ENCODE measurements around the gene YEATS2.

YEATS2 gene

DNA sequence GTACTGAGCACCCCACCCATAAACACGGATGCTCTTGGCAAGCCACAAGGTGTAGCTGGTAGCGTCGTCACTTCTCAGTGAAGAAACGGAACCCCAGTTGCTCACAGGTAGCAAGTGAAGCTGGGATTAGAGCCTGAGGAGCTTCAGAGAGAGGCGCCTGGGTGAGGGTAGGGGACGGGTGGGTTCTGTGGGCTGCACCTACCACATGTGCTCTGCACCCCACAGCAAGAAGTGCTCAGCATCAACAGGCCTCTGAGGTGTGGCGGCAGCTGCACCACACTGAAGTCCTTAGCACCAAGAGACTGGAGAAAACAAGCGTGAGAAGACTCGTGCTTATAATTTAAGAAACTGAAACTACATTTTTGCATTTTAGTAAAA is 118.0 kb downstream of the YEATS2 start:
- H3K4me3 ChIP-seq (ENCODE audit: severe bottlenecking): no peak overlapping the region
- no peaks in the 10 kb centered on the region for H3K27me3 ChIP-seq (ENCODE audit: insufficient read depth, poor library complexity, severe bottlenecking)
- H3K36me3 ChIP-seq (ENCODE audit: low read depth): peaks cover 29% of the 10 kb centered on the region
- TF ChIP-seq, protein P1, sequence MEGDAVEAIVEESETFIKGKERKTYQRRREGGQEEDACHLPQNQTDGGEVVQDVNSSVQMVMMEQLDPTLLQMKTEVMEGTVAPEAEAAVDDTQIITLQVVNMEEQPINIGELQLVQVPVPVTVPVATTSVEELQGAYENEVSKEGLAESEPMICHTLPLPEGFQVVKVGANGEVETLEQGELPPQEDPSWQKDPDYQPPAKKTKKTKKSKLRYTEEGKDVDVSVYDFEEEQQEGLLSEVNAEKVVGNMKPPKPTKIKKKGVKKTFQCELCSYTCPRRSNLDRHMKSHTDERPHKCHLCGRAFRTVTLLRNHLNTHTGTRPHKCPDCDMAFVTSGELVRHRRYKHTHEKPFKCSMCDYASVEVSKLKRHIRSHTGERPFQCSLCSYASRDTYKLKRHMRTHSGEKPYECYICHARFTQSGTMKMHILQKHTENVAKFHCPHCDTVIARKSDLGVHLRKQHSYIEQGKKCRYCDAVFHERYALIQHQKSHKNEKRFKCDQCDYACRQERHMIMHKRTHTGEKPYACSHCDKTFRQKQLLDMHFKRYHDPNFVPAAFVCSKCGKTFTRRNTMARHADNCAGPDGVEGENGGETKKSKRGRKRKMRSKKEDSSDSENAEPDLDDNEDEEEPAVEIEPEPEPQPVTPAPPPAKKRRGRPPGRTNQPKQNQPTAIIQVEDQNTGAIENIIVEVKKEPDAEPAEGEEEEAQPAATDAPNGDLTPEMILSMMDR (IDR thresholded peaks at IDR 0.05; ENCODE audit: poor library complexity, severe bottlenecking): no peak
- ATAC-seq (ENCODE audit: low read depth) (no peak), DNase-seq (ENCODE audit: low spot score) (no peak)
- no peaks in the 10 kb centered on the region for H3K9me3 ChIP-seq (ENCODE audit: severe bottlenecking)
- H3K27ac ChIP-seq (ENCODE audit: poor library complexity, severe bottlenecking): no peak overlapping the region
- peaks cover 15% of the 10 kb centered on the region for H3K4me1 ChIP-seq (ENCODE audit: insufficient read depth, poor library complexity, severe bottlenecking)

DNA sequence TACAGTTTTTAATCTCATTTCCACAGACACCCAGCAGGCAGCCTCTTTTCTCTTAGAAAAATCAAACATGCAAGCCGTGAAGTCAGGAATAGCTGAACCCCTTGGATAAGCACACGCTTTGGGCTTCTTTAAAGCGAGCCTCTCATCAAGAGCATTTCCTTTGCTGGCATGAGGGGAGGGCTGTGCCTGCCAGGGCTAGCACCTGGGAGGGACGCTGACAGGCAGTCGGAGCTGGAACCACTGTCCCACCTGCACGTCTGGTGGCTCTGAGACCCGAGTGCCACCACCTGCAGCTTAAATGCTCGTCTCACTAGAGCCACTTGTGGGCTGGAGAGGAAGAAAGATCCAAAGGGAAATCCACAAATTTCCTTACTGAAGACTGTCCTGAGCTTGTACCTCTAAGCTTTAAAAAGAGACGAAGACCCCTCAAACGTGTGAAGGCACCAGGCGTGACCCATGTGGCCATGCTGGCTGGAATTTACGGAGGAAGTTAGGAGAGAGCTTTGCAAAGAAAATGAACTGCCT is 118.4 kb downstream of the YEATS2 start:
- DNase-seq (ENCODE audit: low spot score) (no peak), ATAC-seq (ENCODE audit: low read depth) (no peak)
- no peak overlapping the region for H3K4me3 ChIP-seq (ENCODE audit: severe bottlenecking)
- peaks cover 24% of the 10 kb centered on the region for H3K36me3 ChIP-seq (ENCODE audit: low read depth)
- H3K27me3 ChIP-seq (ENCODE audit: insufficient read depth, poor library complexity, severe bottlenecking): no peaks in the 10 kb centered on the region
- H3K9me3 ChIP-seq (ENCODE audit: severe bottlenecking): no peaks in the 10 kb centered on the region
- TF ChIP-seq, protein P1 (IDR thresholded peaks at IDR 0.05; ENCODE audit: poor library complexity, severe bottlenecking): no peak
- H3K27ac ChIP-seq (ENCODE audit: poor library complexity, severe bottlenecking): no peak overlapping the region
- H3K4me1 ChIP-seq (ENCODE audit: insufficient read depth, poor library complexity, severe bottlenecking): peaks cover 15% of the 10 kb centered on the region

GRCh38 chr3:183816681-183817510 is 119.3 kb downstream of the YEATS2 start:
- peaks cover 15% of the 10 kb centered on the region for H3K36me3 ChIP-seq (ENCODE audit: low read depth)
- TF ChIP-seq, protein P1 (IDR thresholded peaks at IDR 0.05; ENCODE audit: poor library complexity, severe bottlenecking): no peak
- H3K27ac ChIP-seq (ENCODE audit: poor library complexity, severe bottlenecking): no peak overlapping the region
- DNase-seq (ENCODE audit: low spot score) (no peak), ATAC-seq (ENCODE audit: low read depth) (no peak)
- H3K9me3 ChIP-seq (ENCODE audit: severe bottlenecking): no peaks in the 10 kb centered on the region
- no peak overlapping the region for H3K4me3 ChIP-seq (ENCODE audit: severe bottlenecking)
- no peaks in the 10 kb centered on the region for H3K27me3 ChIP-seq (ENCODE audit: insufficient read depth, poor library complexity, severe bottlenecking)
- H3K4me1 ChIP-seq (ENCODE audit: insufficient read depth, poor library complexity, severe bottlenecking): peaks cover 13% of the 10 kb centered on the region

- peaks cover 6% of the 10 kb centered on the region for H3K4me1 ChIP-seq (ENCODE audit: insufficient read depth, poor library complexity, severe bottlenecking)
- H3K27me3 ChIP-seq (ENCODE audit: insufficient read depth, poor library complexity, severe bottlenecking): no peaks in the 10 kb centered on the region
- DNase-seq (ENCODE audit: low spot score): no peak
- H3K36me3 ChIP-seq (ENCODE audit: low read depth): peaks cover 10% of the 10 kb centered on the region; the same call in 1 of the 2 replicates
- TF ChIP-seq, protein P1 (IDR thresholded peaks at IDR 0.05; ENCODE audit: poor library complexity, severe bottlenecking): no peak
- H3K9me3 ChIP-seq (ENCODE audit: severe bottlenecking): no peaks in the 10 kb centered on the region
- no peak for ATAC-seq (ENCODE audit: low read depth)
- no peak overlapping the region for H3K27ac ChIP-seq (ENCODE audit: poor library complexity, severe bottlenecking)
- no peak overlapping the region for H3K4me3 ChIP-seq (ENCODE audit: severe bottlenecking)
Observed at GRCh38 chr3:183817639-183818038, 120.0 kb downstream of the YEATS2 start.

Data from RWPE2 (cell line).